OCI-LY7 (cell line): ENCODE results near the gene SDCCAG8. TPM values are rescaled to one million over a fixed set of nuclear protein-coding genes. Genes with fewer than 3 reads are reported as not detected.

Source experiments
- BruUV-seq: library from RNA; stranded (reverse); fragments of 400-500 nt; replicated peaks from 2 replicates; lab custom pipeline; 2021; lab: Mats Ljungman, UMichigan
- CTCF ChIA-PET: fragments of 300-600 bp; sonication (Branson Sonifier 250); formaldehyde crosslinking; loops from one replicate; lab custom pipeline; 2022; ENCODE audit warnings: antibody characterized with exemption; ENCODE audit not compliant: unreplicated experiment; lab: Charles Lee
- POLR2A ChIA-PET: fragments of 300-600 bp; sonication (Branson Sonifier 250); formaldehyde crosslinking; loops from one replicate; lab custom pipeline; 2022; ENCODE audit warnings: antibody characterized with exemption; lab: Charles Lee
- DNase-seq: peaks from one replicate; pipeline ENCODE4 v3.0.0-alpha.2; 2015; ENCODE audit warnings: low spot score
- H2AFZ ChIP-seq: fragments of 200-600 bp; sonication (generic), shearing (Covaris generic); 2 replicates; pipeline ENCODE4 v1.6.1; 2014; ENCODE audit warnings: mild to moderate bottlenecking, antibody characterized with exemption, low read length, moderate library complexity
- H3K27ac ChIP-seq: fragments of 200-600 bp; sonication (generic); 2 replicates; pipeline ENCODE4 v1.5.1; 2014; ENCODE audit warnings: mixed run types, low read depth, mild to moderate bottlenecking, moderate library complexity, low read length, inconsistent platforms; ENCODE audit not compliant: poor library complexity, severe bottlenecking
- H3K36me3 ChIP-seq: fragments of 200-600 bp; sonication (generic); 2 replicates; pipeline ENCODE4 v1.6.1; 2014; ENCODE audit warnings: mild to moderate bottlenecking, antibody characterized with exemption, low read length, moderate library complexity, mixed read lengths; ENCODE audit not compliant: insufficient read depth
- H3K4me1 ChIP-seq: fragments of 200-600 bp; sonication (generic); 2 replicates; pipeline ENCODE4 v1.5.1; 2014; ENCODE audit warnings: mild to moderate bottlenecking, low read length; ENCODE audit not compliant: insufficient read depth, poor library complexity, severe bottlenecking
- H3K4me2 ChIP-seq: fragments of 200-600 bp; sonication (generic); 2 replicates; pipeline ENCODE4 v1.6.1; 2014; ENCODE audit warnings: mild to moderate bottlenecking, low read length
- H3K4me3 ChIP-seq: fragments of 200-600 bp; sonication (generic); 2 replicates; pipeline ENCODE4 v1.5.1; 2014; ENCODE audit warnings: mild to moderate bottlenecking, low read depth, low read length; ENCODE audit not compliant: poor library complexity, severe bottlenecking
- H3K79me2 ChIP-seq: fragments of 200-600 bp; sonication (generic); 2 replicates; pipeline ENCODE4 v1.6.1; 2016; ENCODE audit warnings: low read depth, mild to moderate bottlenecking, low read length, moderate library complexity, mixed read lengths; ENCODE audit not compliant: insufficient read depth
- H3K9me2 ChIP-seq: fragments of 200-600 bp; sonication (generic); 2 replicates; pipeline ENCODE4 v1.6.1; 2016; ENCODE audit warnings: mild to moderate bottlenecking, low read length, mixed read lengths; ENCODE audit not compliant: insufficient read depth
- H3K9me3 ChIP-seq: fragments of 200-600 bp; sonication (generic); 2 replicates; pipeline ENCODE4 v1.6.1; 2014; ENCODE audit warnings: mild to moderate bottlenecking, mixed run types, low read length, mixed read lengths
- H4K20me1 ChIP-seq: fragments of 200-600 bp; sonication (generic); 2 replicates; pipeline ENCODE4 v1.6.1; 2014; ENCODE audit warnings: mild to moderate bottlenecking, antibody characterized with exemption, low read length, moderate library complexity, mixed read lengths; ENCODE audit not compliant: insufficient read depth
- CTCF ChIP-seq: fragments of 200-600 bp; sonication (generic); conservative IDR thresholded peaks from 2 replicates; pipeline ENCODE4 v1.5.1; 2014; ENCODE audit warnings: mild to moderate bottlenecking, antibody characterized with exemption, low read length, moderate library complexity, mixed read lengths
- EZH2phosphoT487 ChIP-seq: fragments of 200-600 bp; sonication (generic); IDR thresholded peaks from 2 replicates; pipeline ENCODE4 v1.6.1; 2018; ENCODE audit warnings: low read depth, borderline replicate concordance, mild to moderate bottlenecking, mixed run types, antibody characterized with exemption, low read length, moderate library complexity, mixed read lengths
- intact Hi-C: fragments of 100-400 bp; cut with micrococcal nuclease; formaldehyde crosslinking; loops from one replicate; pipeline ENCODE4 v1.10.0; 2022; ENCODE audit not compliant: unreplicated experiment
- total RNA-seq, 2 experiments: library from RNA; depleted of rRNA in 1 of 2; stranded (reverse); fragments of >200 nt in 1 of 2; shearing (Covaris generic) in 1 of 2; gene quantifications; 2 replicates each; pipeline ENCODE4 v1.2.3, GENCODE V29; 2014 to 2022

The SDCCAG8 gene
- total RNA-seq, 2 experiments from 2014 or later, result 18.1 to 28.7 TPM

DNA sequence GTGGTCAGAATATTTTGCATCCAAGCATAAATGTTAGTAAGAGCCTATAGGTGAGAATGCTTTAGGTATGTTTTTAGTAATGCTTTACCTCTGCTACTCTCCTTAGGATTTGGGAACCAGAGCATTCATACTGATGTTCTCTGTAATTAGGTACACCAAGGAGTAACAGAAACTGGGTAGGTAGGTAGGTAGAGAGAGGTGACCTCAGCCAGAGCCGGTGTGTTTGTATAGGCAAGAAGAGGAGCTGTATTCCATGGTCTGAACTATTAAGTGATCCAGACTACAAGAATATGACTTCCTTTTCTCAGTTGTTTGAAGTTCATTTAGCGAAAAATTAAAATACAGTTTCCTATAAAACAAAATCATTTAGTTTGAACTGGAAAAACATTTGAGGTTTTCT is 108.5 kb downstream of the SDCCAG8 start:
- BruUV-seq, result no TSS peak
- POLR2A ChIA-PET, result no interaction called here
- Histone ChIP-seq H3K4me1 (no peaks in the 10 kb centered on the region), H3K79me2 (no peaks in the 10 kb centered on the region), H3K36me3 (no peaks in the 10 kb centered on the region), H3K4me3 (no peak overlapping the region), H3K4me2 (no peak overlapping the region), H3K9me2 (no peaks in the 10 kb centered on the region), H3K27ac (no peak overlapping the region), H3K9me3 (no peaks in the 10 kb centered on the region), H4K20me1 (no peaks in the 10 kb centered on the region), H2AFZ (no peak overlapping the region)
- TF ChIP-seq CTCF (no peak), EZH2phosphoT487 (no peak)
- intact Hi-C loops, result no loop called here
- no peak for DNase-seq
- CTCF ChIA-PET, result interaction anchor here (0.5 kb wide), 1 partner anchor 145 kb away, joined by 3 read pairs; no protein-coding TSS in a partner anchor

GRCh38 chr1:243364866-243365265 is 109.0 kb downstream of the SDCCAG8 start:
- no peak overlapping the region for H3K27ac ChIP-seq
- DNase-seq, result no peak
- BruUV-seq, result no TSS peak

More at GRCh38 chr1:243364866-243365265, 109.0 kb downstream of the SDCCAG8 start:
- ChIA-PET CTCF (interaction anchor here (0.5 kb wide), 1 partner anchor 145 kb away, joined by 3 read pairs; no protein-coding TSS in a partner anchor), POLR2A (no interaction called here)
- H3K4me2 ChIP-seq, result no peak overlapping the region
- no peaks in the 10 kb centered on the region for H3K9me3 ChIP-seq
- no peaks in the 10 kb centered on the region for H3K36me3 ChIP-seq
- TF ChIP-seq CTCF, result no peak
- TF ChIP-seq EZH2phosphoT487, result no peak
- no peaks in the 10 kb centered on the region for H3K9me2 ChIP-seq
- H3K4me3 ChIP-seq, result no peak overlapping the region
- intact Hi-C loops, result no loop called here
- no peak overlapping the region for H2AFZ ChIP-seq
- H3K79me2 ChIP-seq, result no peaks in the 10 kb centered on the region
- H3K4me1 ChIP-seq, result no peaks in the 10 kb centered on the region
- H4K20me1 ChIP-seq, result no peaks in the 10 kb centered on the region
